Measurements from ENCODE around the gene FBXW9. TPM values are rescaled to one million over a fixed set of nuclear protein-coding genes. Genes with fewer than 3 reads are reported as not detected.
"Not testable (repeated sequence)": the region's sequence is repeated elsewhere in the genome, so short reads cannot be mapped to it uniquely, and the experiment has no call there.

FBXW9 gene
- total RNA-seq, 3 donors from 2014 or later: 6.0 to 8.9 (median 7.8) TPM

- Histone ChIP-seq H3K36me3 (ENCODE audit: low read depth) (peaks cover 11% of the 10 kb centered on the region), H3K4me3 (peak overlapping the region; percentile 68), H3K4me1 (ENCODE audit: low read depth) (peaks cover 33% of the 10 kb centered on the region), H3K9me3 (no peaks in the 10 kb centered on the region)
- intact Hi-C loops (cut with DNase I, micrococcal nuclease): no loop called here
- no peak for TF ChIP-seq CTCF (IDR thresholded peaks at IDR 0.05)
- ATAC-seq (no peak), DNase-seq (peak in 1 of 3 donors; percentile 22)
These were observed 37.2 kb upstream of the FBXW9 start for GRCh38 chr19:12733369-12734214.

- ATAC-seq (no peak), DNase-seq (no peak)
- intact Hi-C loops (cut with DNase I, micrococcal nuclease): no loop called here
- no peak overlapping the region for H3K4me3 ChIP-seq
- peaks cover 21% of the 10 kb centered on the region for H3K4me1 ChIP-seq (ENCODE audit: low read depth)
- no peaks in the 10 kb centered on the region for H3K9me3 ChIP-seq
- peaks cover 11% of the 10 kb centered on the region for H3K36me3 ChIP-seq (ENCODE audit: low read depth)
- no peak for TF ChIP-seq CTCF (IDR thresholded peaks at IDR 0.05)
These were observed 34.9 kb upstream of the FBXW9 start for GRCh38 chr19:12731337-12731736.

- Histone ChIP-seq H3K4me3 (no peak overlapping the region), H3K36me3 (ENCODE audit: low read depth) (peaks cover 11% of the 10 kb centered on the region), H3K9me3 (no peaks in the 10 kb centered on the region), H3K4me1 (ENCODE audit: low read depth) (peaks cover 19% of the 10 kb centered on the region)
- no peak for TF ChIP-seq CTCF (IDR thresholded peaks at IDR 0.05)
- DNase-seq (no peak), ATAC-seq (no peak)
- intact Hi-C loops (cut with DNase I, micrococcal nuclease): no loop called here
These were observed 33.6 kb upstream of the FBXW9 start for GRCh38 chr19:12730064-12730463.

- no peak for ATAC-seq
- no peak for TF ChIP-seq CTCF (IDR thresholded peaks at IDR 0.05)
- no peak for DNase-seq
- intact Hi-C loops (cut with DNase I, micrococcal nuclease): no loop called here
- Histone ChIP-seq H3K4me1 (ENCODE audit: low read depth) (peaks cover 18% of the 10 kb centered on the region), H3K4me3 (no peak overlapping the region), H3K9me3 (no peaks in the 10 kb centered on the region), H3K36me3 (ENCODE audit: low read depth) (peaks cover 11% of the 10 kb centered on the region)
These were observed 31.5 kb upstream of the FBXW9 start for GRCh38 chr19:12727745-12728433.

- H3K36me3 ChIP-seq (ENCODE audit: low read depth): peaks cover 11% of the 10 kb centered on the region
- no peak overlapping the region for H3K4me3 ChIP-seq
These were observed 30.5 kb upstream of the FBXW9 start for GRCh38 chr19:12726988-12727316.

GRCh38 chr19:12725612-12726011 is 29.2 kb upstream of the FBXW9 start:
- ATAC-seq; DNase-seq; H3K4me3 ChIP-seq; intact Hi-C loops (cut with DNase I, micrococcal nuclease); H3K36me3 ChIP-seq (ENCODE audit: low read depth); H3K9me3 ChIP-seq: not testable (repeated sequence)
- peaks cover 19% of the 10 kb centered on the region for H3K4me1 ChIP-seq (ENCODE audit: low read depth)

More at GRCh38 chr19:12726988-12727316, 30.5 kb upstream of the FBXW9 start:
- no peaks in the 10 kb centered on the region for H3K9me3 ChIP-seq
- no peak for ATAC-seq
- no peak for TF ChIP-seq CTCF (IDR thresholded peaks at IDR 0.05)
- intact Hi-C loops (cut with DNase I, micrococcal nuclease): no loop called here
- H3K4me1 ChIP-seq (ENCODE audit: low read depth): peaks cover 12% of the 10 kb centered on the region
- DNase-seq: no peak

Data from mucosa of descending colon (tissue), 3 donors.